ENCODE results near the gene SCAMP4. TPM values are rescaled to one million over a fixed set of nuclear protein-coding genes. Genes with fewer than 3 reads are reported as not detected.

SCAMP4 gene
- total and polyA plus RNA-seq, 3 donors from 2014 or later, result 50.1 to 108 (median 80.1) TPM

GRCh38 chr19:1962674-1963073 lies 57.5 kb downstream of the SCAMP4 start:
- TF ChIP-seq CTCF (IDR thresholded peaks at IDR 0.05), result no peak
- no peak for TF ChIP-seq POLR2A (IDR thresholded peaks at IDR 0.05)
- intact Hi-C loops (cut with DNase I; ENCODE audit: low total_unique reads), result no loop called here
- DNase-seq, result no peak
- 91 to 97% methylated on average over 15 to 23 of the region's 23 CpGs for WGBS, 2 donors
- no peaks in the 10 kb centered on the region for H3K27me3 ChIP-seq
- H3K27ac ChIP-seq, result no peak overlapping the region
- H3K4me1 ChIP-seq, result no peaks in the 10 kb centered on the region
- H3K4me3 ChIP-seq, result no peak overlapping the region
- no peaks in the 10 kb centered on the region for H3K36me3 ChIP-seq (ENCODE audit: low read depth, missing control alignments)
- no peaks in the 10 kb centered on the region for H3K9me3 ChIP-seq

- Histone ChIP-seq H3K27ac (no peak overlapping the region), H3K9me3 (no peaks in the 10 kb centered on the region), H3K4me1 (no peaks in the 10 kb centered on the region), H3K27me3 (no peaks in the 10 kb centered on the region), H3K4me3 (no peak overlapping the region), H3K36me3 (ENCODE audit: low read depth, missing control alignments) (no peaks in the 10 kb centered on the region)
- WGBS, 2 donors, result 91 to 93% methylated on average over 13 to 26 of the region's 26 CpGs
- intact Hi-C loops (cut with DNase I; ENCODE audit: low total_unique reads), result no loop called here
- TF ChIP-seq POLR2A (IDR thresholded peaks at IDR 0.05) (no peak), CTCF (IDR thresholded peaks at IDR 0.05) (no peak)
- no peak for DNase-seq
Observed at GRCh38 chr19:1967087-1967608, 61.9 kb downstream of the SCAMP4 start.

GRCh38 chr19:1968279-1969175 lies 63.3 kb downstream of the SCAMP4 start:
- Histone ChIP-seq H3K9me3 (no peaks in the 10 kb centered on the region), H3K36me3 (ENCODE audit: low read depth, missing control alignments) (no peaks in the 10 kb centered on the region), H3K4me1 (no peaks in the 10 kb centered on the region), H3K4me3 (no peak overlapping the region), H3K27ac (no peak overlapping the region), H3K27me3 (no peaks in the 10 kb centered on the region)
- WGBS, 2 donors, result 85% methylated on average over 21 to 23 of the region's 34 CpGs
- TF ChIP-seq CTCF (IDR thresholded peaks at IDR 0.05) (no peak), POLR2A (IDR thresholded peaks at IDR 0.05) (no peak)
- DNase-seq, result no peak
- intact Hi-C loops (cut with DNase I; ENCODE audit: low total_unique reads), result no loop called here

GRCh38 chr19:1969176-1970002 lies 64.2 kb downstream of the SCAMP4 start:
- Histone ChIP-seq H3K4me3 (no peak overlapping the region), H3K9me3 (no peaks in the 10 kb centered on the region), H3K27ac (no peak overlapping the region), H3K27me3 (no peaks in the 10 kb centered on the region), H3K36me3 (ENCODE audit: low read depth, missing control alignments) (no peaks in the 10 kb centered on the region), H3K4me1 (no peaks in the 10 kb centered on the region)
- intact Hi-C loops (cut with DNase I; ENCODE audit: low total_unique reads), result no loop called here
- DNase-seq, result no peak
- no peak for TF ChIP-seq CTCF (IDR thresholded peaks at IDR 0.05)
- no peak for TF ChIP-seq POLR2A (IDR thresholded peaks at IDR 0.05)
- 90 to 93% methylated on average over 33 to 49 of the region's 49 CpGs for WGBS, 2 donors
